ENCODE measurements around the gene HTN3. TPM values are rescaled to one million over a fixed set of nuclear protein-coding genes. Genes with fewer than 3 reads are reported as not detected.
"Not testable (repeated sequence)": the region's sequence is repeated elsewhere in the genome, so short reads cannot be mapped to it uniquely, and the experiment has no call there.

HTN3 gene
- polyA plus RNA-seq, 6 donors from 2014 or later, result not detected

- peaks cover 7 to 21% (median 12%) of the 10 kb centered on the region in 7 donors for H3K9me3 Mint-ChIP-seq
- H3K27me3 Mint-ChIP-seq, result no peaks in the 10 kb centered on the region
- H3K4me3 Mint-ChIP-seq, result no peak overlapping the region
- no peaks in the 10 kb centered on the region for H3K36me3 Mint-ChIP-seq
- ATAC-seq (ENCODE audit: low read depth in 2 of 2), result no peak
- no peak overlapping the region for H3K27ac Mint-ChIP-seq
- no peaks in the 10 kb centered on the region for H3K4me1 Mint-ChIP-seq
- no peak for DNase-seq
These were observed 13.5 kb downstream of the HTN3 start for GRCh38 chr4:70041652-70042286.

GRCh38 chr4:70050138-70050537, 21.9 kb downstream of the HTN3 start, which contains the start of gene HTN1:
Gene HTN1, plus strand, starts transcription at chr4:70050438. Its CDS starts 2,639 bp downstream, at chr4:70053077.
- H3K27ac Mint-ChIP-seq; H3K9me3 Mint-ChIP-seq; H3K36me3 Mint-ChIP-seq; H3K4me3 Mint-ChIP-seq; ATAC-seq (ENCODE audit: low read depth in 2 of 2); H3K27me3 Mint-ChIP-seq; H3K4me1 Mint-ChIP-seq; DNase-seq: not testable (repeated sequence)

GRCh38 chr4:70056534-70056933, 28.3 kb downstream of the HTN3 start:
- H3K9me3 Mint-ChIP-seq; ATAC-seq (ENCODE audit: low read depth in 2 of 2); H3K4me3 Mint-ChIP-seq; H3K27me3 Mint-ChIP-seq; H3K4me1 Mint-ChIP-seq; H3K27ac Mint-ChIP-seq; H3K36me3 Mint-ChIP-seq; DNase-seq: not testable (repeated sequence)

DNA sequence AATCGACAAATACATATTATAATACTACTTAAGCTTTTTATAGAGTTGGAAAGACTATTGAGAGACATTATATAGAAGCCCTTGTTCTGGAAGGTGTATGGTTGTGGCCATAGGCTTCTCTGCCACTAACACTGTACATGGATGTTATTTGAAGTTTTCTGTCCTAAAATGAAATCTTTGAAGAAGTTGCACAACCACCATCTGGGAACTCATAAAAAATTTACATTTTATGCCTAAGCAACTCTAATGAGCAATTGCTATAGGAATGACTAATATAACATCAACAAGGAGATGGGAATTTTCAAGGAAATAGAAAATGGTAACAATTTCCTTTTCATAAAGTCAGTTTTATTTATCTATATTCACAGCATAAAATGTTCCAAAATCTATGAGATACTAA, 29.4 kb downstream of the HTN3 start:
- ATAC-seq (ENCODE audit: low read depth in 2 of 2) (no peak), DNase-seq (no peak)
- no peaks in the 10 kb centered on the region for H3K4me1 Mint-ChIP-seq
- no peaks in the 10 kb centered on the region for H3K27me3 Mint-ChIP-seq
- H3K27ac Mint-ChIP-seq, result no peak overlapping the region
- H3K9me3 Mint-ChIP-seq, result peaks cover 0 to 9% (median 4%) of the 10 kb centered on the region in 7 donors
- H3K4me3 Mint-ChIP-seq, result no peak overlapping the region
- no peaks in the 10 kb centered on the region for H3K36me3 Mint-ChIP-seq

DNA sequence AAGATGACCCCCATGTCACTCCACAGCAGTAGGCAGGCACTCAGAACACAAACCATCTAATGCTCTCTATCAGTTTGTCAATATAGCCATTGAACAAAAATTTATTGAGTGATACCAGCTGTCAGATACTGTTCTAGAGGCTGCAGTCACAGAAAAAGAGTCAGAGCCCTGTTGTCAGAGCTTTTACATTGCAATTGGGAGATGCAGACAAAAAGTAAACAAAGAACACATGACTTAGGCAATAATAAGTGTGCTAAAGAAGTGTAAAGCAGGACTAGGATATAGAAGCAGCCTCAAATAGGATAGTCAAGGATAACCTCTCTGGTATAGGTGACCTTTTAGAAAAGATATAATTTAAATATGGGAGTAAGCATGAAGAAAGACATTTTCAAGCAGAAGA, 30.9 kb downstream of the HTN3 start:
- DNase-seq, result no peak
- H3K27ac Mint-ChIP-seq, result peak overlapping the region in 1 of 6 donors; percentile 44
- H3K36me3 Mint-ChIP-seq, result no peaks in the 10 kb centered on the region
- no peak overlapping the region for H3K4me3 Mint-ChIP-seq
- peaks cover 0 to 9% (median 4%) of the 10 kb centered on the region in 7 donors for H3K9me3 Mint-ChIP-seq
- ATAC-seq (ENCODE audit: low read depth in 2 of 2), result no peak
- no peaks in the 10 kb centered on the region for H3K4me1 Mint-ChIP-seq
- H3K27me3 Mint-ChIP-seq, result no peaks in the 10 kb centered on the region

DNA sequence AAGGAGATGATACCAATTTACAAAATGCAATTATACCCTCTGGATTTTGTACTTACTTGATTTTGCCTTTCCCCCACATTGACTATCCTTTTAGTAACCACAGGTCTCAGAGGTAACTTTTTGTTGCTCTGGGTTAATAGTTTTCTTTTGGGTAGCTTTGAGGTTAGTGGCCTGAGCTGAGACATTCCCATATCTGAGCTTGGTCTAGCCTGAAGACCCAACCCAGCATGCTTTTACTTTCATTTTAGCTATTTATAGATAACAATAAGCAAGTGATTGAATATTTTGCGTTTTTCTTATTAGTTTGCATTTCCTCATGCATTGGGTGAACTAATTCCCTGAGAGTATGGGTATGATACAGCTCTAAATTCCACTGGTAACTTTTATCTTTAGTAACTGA, 33.7 kb downstream of the HTN3 start:
- Mint-ChIP-seq H3K4me3 (no peak overlapping the region), H3K4me1 (no peaks in the 10 kb centered on the region), H3K36me3 (no peaks in the 10 kb centered on the region), H3K27me3 (no peaks in the 10 kb centered on the region), H3K27ac (no peak overlapping the region), H3K9me3 (peaks cover 0 to 5% (median 0%) of the 10 kb centered on the region in 7 donors)
- no peak for ATAC-seq (ENCODE audit: low read depth in 2 of 2)
- no peak for DNase-seq

DNA sequence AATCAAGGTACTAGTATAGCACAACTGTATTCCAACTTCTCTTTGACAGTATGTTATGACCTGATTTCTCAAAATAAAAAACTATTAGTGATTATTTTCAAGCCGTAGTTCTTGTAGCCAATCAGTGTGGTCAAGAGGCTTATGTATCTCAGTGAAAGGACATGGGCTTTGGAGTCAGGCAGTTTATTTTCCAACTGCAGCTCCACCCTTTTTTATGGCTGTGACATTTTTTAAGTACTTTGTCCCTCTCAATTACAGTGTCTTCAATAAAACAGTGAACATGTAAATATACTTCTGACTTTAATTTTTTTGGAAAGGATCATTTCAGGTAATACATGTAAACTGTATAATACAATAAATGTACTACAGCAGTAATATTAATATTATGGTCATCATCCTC, 51.9 kb downstream of the HTN3 start:
- DNase-seq (no peak), ATAC-seq (ENCODE audit: low read depth in 2 of 2) (no peak)
- Mint-ChIP-seq H3K27ac (no peak overlapping the region), H3K27me3 (no peaks in the 10 kb centered on the region), H3K9me3 (peaks cover 0 to 2% (median 0%) of the 10 kb centered on the region in 7 donors), H3K4me3 (no peak overlapping the region), H3K36me3 (no peaks in the 10 kb centered on the region), H3K4me1 (no peaks in the 10 kb centered on the region)

Other genes starting within 250 kb of the HTN3 start
- gene SULT1E1, start 168.3 kb upstream of the HTN3 start, polyA plus RNA-seq (ENCODE audit: low read depth in 6 of 6), result not detected
- not detected for gene CSN1S1, start 97.4 kb upstream of the HTN3 start, polyA plus RNA-seq (ENCODE audit: low read depth in 6 of 6)
- gene CSN2, start 62.7 kb upstream of the HTN3 start, polyA plus RNA-seq (ENCODE audit: low read depth in 6 of 6), result not detected
- gene STATH, start 32.5 kb upstream of the HTN3 start, polyA plus RNA-seq (ENCODE audit: low read depth in 6 of 6), result not detected
- not detected for gene HTN1, start 22.0 kb downstream of the HTN3 start, polyA plus RNA-seq (ENCODE audit: low read depth in 6 of 6)
- not detected for gene PRR27, start 125.8 kb downstream of the HTN3 start, polyA plus RNA-seq (ENCODE audit: low read depth in 6 of 6)
- gene ODAM, start 167.3 kb downstream of the HTN3 start, polyA plus RNA-seq (ENCODE audit: low read depth in 6 of 6), result not detected
- not detected for gene FDCSP, start 197.7 kb downstream of the HTN3 start, polyA plus RNA-seq (ENCODE audit: low read depth in 6 of 6)
- gene CSN3, start 214.1 kb downstream of the HTN3 start, polyA plus RNA-seq (ENCODE audit: low read depth in 6 of 6), result not detected

Measured in naive B cell (primary cell).